Common myeloid progenitor, CD34-positive (primary cell): ENCODE measurements around the gene HDAC9.

Source experiments
- CTCF ChIA-PET: fragments of 350-600 bp; sonication (Branson Sonifier 250); formaldehyde crosslinking; loops from one replicate; lab custom pipeline; 2021; ENCODE audit warnings: antibody characterized with exemption; lab: Charles Lee
- POLR2A ChIA-PET: fragments of 350-600 bp; sonication (Branson Sonifier 250); formaldehyde crosslinking; loops from one replicate; lab custom pipeline; 2021; ENCODE audit warnings: antibody characterized with exemption; lab: Charles Lee
- DNase-seq, 3 donors: peaks; one replicate each; pipeline versions ENCODE4 v3.0.0 to v3.0.0-alpha.2; 2013
- H3K27ac ChIP-seq, 2 experiments: 1 replicate in 1 of 2; 2 replicates in 1 of 2; pipeline ENCODE4 v1.7.0; 2013; ENCODE audit warnings: inconsistent platforms in 2 of 2, low read length in 2 of 2, mild to moderate bottlenecking in 2 of 2, low read depth in 1 of 2, moderate library complexity in 1 of 2; ENCODE audit not compliant: severe bottlenecking in 2 of 2, insufficient read depth in 1 of 2, poor library complexity in 1 of 2
- H3K27me3 ChIP-seq, 5 experiments: replicated peaks in 2 of 5; 1 replicate in 3 of 5; 2 replicates in 2 of 5; pipeline versions ENCODE4 v1.6.1 to v1.7.0; 2013; ENCODE audit warnings: low read length in 4 of 5, mild to moderate bottlenecking in 2 of 5, moderate library complexity in 2 of 5, inconsistent platforms in 1 of 5; ENCODE audit not compliant: insufficient read depth in 5 of 5, control insufficient read depth in 4 of 5
- H3K36me3 ChIP-seq, 4 experiments: 1 replicate in 2 of 4; 2 replicates in 2 of 4; pipeline versions ENCODE4 v1.6.1 to v1.7.0; 2013; ENCODE audit warnings: low read length in 3 of 4, control low read depth in 1 of 4, mild to moderate bottlenecking in 1 of 4; ENCODE audit not compliant: control insufficient read depth in 4 of 4, insufficient read depth in 4 of 4
- H3K4me1 ChIP-seq, 4 experiments: 1 replicate in 3 of 4; 2 replicates in 1 of 4; pipeline versions ENCODE4 v1.6.1 to v1.7.1; 2013; ENCODE audit warnings: low read length in 3 of 4, mild to moderate bottlenecking in 3 of 4, control low read depth in 1 of 4, inconsistent platforms in 1 of 4, moderate library complexity in 1 of 4; ENCODE audit not compliant: control insufficient read depth in 4 of 4, insufficient read depth in 4 of 4; ENCODE audit errors: control extremely low read depth in 1 of 4
- H3K4me3 ChIP-seq, 7 experiments: 1 replicate in 4 of 7; 2 replicates in 3 of 7; pipeline versions ENCODE4 v1.5.1 to v1.7.0; 2013; ENCODE audit warnings: mild to moderate bottlenecking in 7 of 7, low read length in 6 of 7, moderate library complexity in 6 of 7, inconsistent platforms in 2 of 7, low read depth in 2 of 7, control low read depth in 1 of 7; ENCODE audit not compliant: insufficient read depth in 4 of 7, control insufficient read depth in 1 of 7; ENCODE audit errors: extremely low read depth in 1 of 7
- H3K9me3 ChIP-seq, 5 experiments: 1 replicate in 4 of 5; 2 replicates in 1 of 5; pipeline versions ENCODE4 v1.6.1 to v1.7.1; 2013; ENCODE audit warnings: low read length in 4 of 5, mild to moderate bottlenecking in 2 of 5, inconsistent platforms in 1 of 5, low read depth in 1 of 5, moderate library complexity in 1 of 5; ENCODE audit not compliant: control insufficient read depth in 4 of 5, insufficient read depth in 2 of 5; ENCODE audit errors: control extremely low read depth in 1 of 5
- WGBS: methylation state at CpG from one replicate; pipeline ENCODE4 v1.1.5; 2013; ENCODE audit not compliant: insufficient coverage; 5-methylcytosine and 5-hydroxymethylcytosine counted together

Gene HDAC9

GRCh38 chr7:18786796-18787195 lies 291.2 kb downstream of the HDAC9 start:
- H3K9me3 ChIP-seq = no peaks in the 10 kb centered on the region
- ChIA-PET CTCF (no interaction called here), POLR2A (no interaction called here)

GRCh38 chr7:18788026-18788425 lies 292.5 kb downstream of the HDAC9 start:
- Histone ChIP-seq H3K27ac (no peak overlapping the region), H3K4me3 (no peak overlapping the region), H3K36me3 (no peaks in the 10 kb centered on the region), H3K27me3 (no peaks in the 10 kb centered on the region), H3K4me1 (no peaks in the 10 kb centered on the region), H3K9me3 (no peaks in the 10 kb centered on the region)
- 100% methylated on average over 2 of the region's 2 CpGs for WGBS
- CTCF ChIA-PET = no interaction called here
- DNase-seq = no peak
- POLR2A ChIA-PET = no interaction called here

More at GRCh38 chr7:18786796-18787195, 291.2 kb downstream of the HDAC9 start:
- Histone ChIP-seq H3K27me3 (no peaks in the 10 kb centered on the region), H3K4me1 (no peaks in the 10 kb centered on the region), H3K4me3 (no peak overlapping the region), H3K27ac (no peak overlapping the region), H3K36me3 (no peaks in the 10 kb centered on the region)
- no peak for DNase-seq
- no CpG with 5 or more reads among the region's 2 CpGs for WGBS

- 99% methylated on average over 11 of the region's 13 CpGs for WGBS
- Histone ChIP-seq H3K27me3 (no peaks in the 10 kb centered on the region), H3K27ac (no peak overlapping the region), H3K4me3 (no peak overlapping the region), H3K36me3 (peaks cover 0 to 3% (median 0%) of the 10 kb centered on the region in 4 experiments), H3K9me3 (no peaks in the 10 kb centered on the region), H3K4me1 (no peaks in the 10 kb centered on the region)
- CTCF ChIA-PET = interaction anchor here (1.0 kb wide), 1 partner anchor 12 kb away, joined by 3 read pairs; no protein-coding TSS in a partner anchor
- no peak for DNase-seq
- POLR2A ChIA-PET = no interaction called here
These were observed 297.5 kb downstream of the HDAC9 start for GRCh38 chr7:18792871-18793595.

- Histone ChIP-seq H3K4me3 (no peak overlapping the region), H3K9me3 (no peaks in the 10 kb centered on the region), H3K36me3 (peaks cover 0 to 3% (median 0%) of the 10 kb centered on the region in 4 experiments), H3K27me3 (no peaks in the 10 kb centered on the region), H3K27ac (no peak overlapping the region), H3K4me1 (no peaks in the 10 kb centered on the region)
- ChIA-PET CTCF (no interaction called here), POLR2A (interaction anchor here (0.5 kb wide), 1 partner anchor 1042 kb away, joined by 3 read pairs; no protein-coding TSS in a partner anchor)
- no peak for DNase-seq
These were observed 300.7 kb downstream of the HDAC9 start for GRCh38 chr7:18796216-18796615.

- Histone ChIP-seq H3K36me3 (peaks cover 0 to 3% (median 0%) of the 10 kb centered on the region in 4 experiments), H3K9me3 (no peaks in the 10 kb centered on the region), H3K4me3 (no peak overlapping the region), H3K27me3 (no peaks in the 10 kb centered on the region), H3K4me1 (no peaks in the 10 kb centered on the region), H3K27ac (no peak overlapping the region)
- CTCF ChIA-PET = no interaction called here
- DNase-seq = no peak
- POLR2A ChIA-PET = no interaction called here
- 100% methylated on average over 1 of the region's 3 CpGs for WGBS
These were observed 302.7 kb downstream of the HDAC9 start for GRCh38 chr7:18798088-18798906.

GRCh38 chr7:18799899-18800298 lies 304.4 kb downstream of the HDAC9 start:
- Histone ChIP-seq H3K9me3 (no peaks in the 10 kb centered on the region), H3K27ac (no peak overlapping the region), H3K4me3 (no peak overlapping the region), H3K27me3 (no peaks in the 10 kb centered on the region), H3K4me1 (no peaks in the 10 kb centered on the region), H3K36me3 (peaks cover 0 to 3% (median 0%) of the 10 kb centered on the region in 4 experiments)
- ChIA-PET CTCF (no interaction called here), POLR2A (no interaction called here)
- no peak for DNase-seq
- 100% methylated on average over 1 of the region's 1 CpG for WGBS

- Histone ChIP-seq H3K4me1 (no peaks in the 10 kb centered on the region), H3K27ac (no peak overlapping the region), H3K4me3 (no peak overlapping the region), H3K9me3 (peaks cover 0 to 3% (median 0%) of the 10 kb centered on the region in 5 experiments), H3K27me3 (no peaks in the 10 kb centered on the region), H3K36me3 (no peaks in the 10 kb centered on the region)
- no peak for DNase-seq
- no CpG with 5 or more reads among the region's 1 CpG for WGBS
- ChIA-PET POLR2A (no interaction called here), CTCF (no interaction called here)
These were observed 308.4 kb downstream of the HDAC9 start for GRCh38 chr7:18803923-18804322.
